Mesendoderm (in vitro differentiated cells): ENCODE results near the gene PYGO2.

Experiments
- DNase-seq: peaks from one replicate; pipeline ENCODE4 v3.0.0; 2013
- H2AK5ac ChIP-seq: 2 replicates; pipeline ENCODE4 v1.6.1; 2013; ENCODE audit warnings: low read length, inconsistent platforms
- H2BK120ac ChIP-seq: 2 replicates; pipeline ENCODE4 v1.6.1; 2013; ENCODE audit warnings: low read depth, mild to moderate bottlenecking, low read length, moderate library complexity, mixed read lengths
- H2BK15ac ChIP-seq: replicated peaks from 2 replicates; pipeline ENCODE4 v1.6.1; 2013; ENCODE audit warnings: low read depth, mild to moderate bottlenecking, moderate library complexity
- H2BK5ac ChIP-seq: 2 replicates; pipeline ENCODE4 v1.6.1; 2013; ENCODE audit warnings: low read length, inconsistent platforms
- H3K18ac ChIP-seq: 2 replicates; pipeline ENCODE4 v1.6.1; 2013; ENCODE audit warnings: mild to moderate bottlenecking, low read length, mixed read lengths
- H3K23ac ChIP-seq: one replicate; pipeline ENCODE4 v1.6.1; 2013; ENCODE audit warnings: low read length
- H3K27ac ChIP-seq: 2 replicates; pipeline ENCODE4 v1.5.1; 2013; ENCODE audit warnings: low read depth, mild to moderate bottlenecking, inconsistent platforms, low read length, moderate library complexity
- H3K27me3 ChIP-seq: 2 replicates; pipeline ENCODE4 v1.6.1; 2013; ENCODE audit warnings: low read length, control low read depth, mild to moderate bottlenecking, inconsistent platforms; ENCODE audit not compliant: insufficient read depth, poor library complexity
- H3K36me3 ChIP-seq: 2 replicates; pipeline ENCODE4 v1.6.1; 2013; ENCODE audit warnings: low read length, inconsistent platforms; ENCODE audit not compliant: control insufficient read depth, insufficient read depth
- H3K4ac ChIP-seq: one replicate; pipeline ENCODE4 v1.6.1; 2013; ENCODE audit warnings: low read depth, mild to moderate bottlenecking, low read length, moderate library complexity
- H3K4me1 ChIP-seq: 2 replicates; pipeline ENCODE4 v1.6.1; 2013; ENCODE audit warnings: low read depth, low read length, inconsistent platforms; ENCODE audit not compliant: control insufficient read depth
- H3K4me2 ChIP-seq: 2 replicates; pipeline ENCODE4 v1.6.1; 2013; ENCODE audit warnings: low read length
- H3K4me3 ChIP-seq: 2 replicates; pipeline ENCODE4 v1.5.1; 2013; ENCODE audit warnings: mild to moderate bottlenecking, low read length
- H3K56ac ChIP-seq: one replicate; pipeline ENCODE4 v1.6.1; 2013; ENCODE audit warnings: low read length
- H3K79me1 ChIP-seq: 2 replicates; pipeline ENCODE4 v1.6.1; 2013; ENCODE audit warnings: low read length, inconsistent platforms
- H3K79me2 ChIP-seq: 2 replicates; pipeline ENCODE4 v1.6.1; 2013; ENCODE audit warnings: mild to moderate bottlenecking, low read length; ENCODE audit not compliant: control insufficient read depth, insufficient read depth
- H3K9ac ChIP-seq: 2 replicates; pipeline ENCODE4 v1.6.1; 2013; ENCODE audit warnings: low read length, inconsistent platforms
- H4K5ac ChIP-seq: one replicate; pipeline ENCODE4 v1.6.1; 2013; ENCODE audit warnings: low read length
- H4K8ac ChIP-seq: one replicate; pipeline ENCODE4 v1.6.1; 2013; ENCODE audit warnings: low read depth, mild to moderate bottlenecking, control low read depth, low read length, moderate library complexity
- WGBS: extraction: QIAGEN DNeasy Blood & Tissue Kit; methylation state at CpG from one replicate; pipeline ENCODE4 v1.1.7; 2013; ENCODE audit warnings: low lambda C conversion rate, missing lambda C conversion rate; ENCODE audit not compliant: insufficient coverage; ENCODE audit errors: extremely low coverage; 5-methylcytosine and 5-hydroxymethylcytosine counted together

Gene PYGO2

GRCh38 chr1:154958036-154958435, 3.5 kb downstream of the PYGO2 start:
- Histone ChIP-seq H2BK120ac (no peak overlapping the region), H3K27me3 (no peaks in the 10 kb centered on the region), H3K23ac (no peak overlapping the region), H2AK5ac (no peak overlapping the region), H3K4me1 (peaks cover 11% of the 10 kb centered on the region), H3K4me3 (no peak overlapping the region), H3K79me2 (peaks cover 6% of the 10 kb centered on the region), H3K56ac (no peak overlapping the region), H3K9ac (no peak overlapping the region), H4K8ac (no peak overlapping the region), H3K4me2 (no peak overlapping the region), H2BK15ac (no peak overlapping the region), H3K4ac (no peak overlapping the region), H3K36me3 (no peaks in the 10 kb centered on the region), H4K5ac (no peak overlapping the region), H3K79me1 (peaks cover 7% of the 10 kb centered on the region), H2BK5ac (no peak overlapping the region), H3K18ac (no peak overlapping the region), H3K27ac (no peak overlapping the region)
- WGBS = no CpG with 5 or more reads among the region's 2 CpGs
- DNase-seq = no peak

DNA sequence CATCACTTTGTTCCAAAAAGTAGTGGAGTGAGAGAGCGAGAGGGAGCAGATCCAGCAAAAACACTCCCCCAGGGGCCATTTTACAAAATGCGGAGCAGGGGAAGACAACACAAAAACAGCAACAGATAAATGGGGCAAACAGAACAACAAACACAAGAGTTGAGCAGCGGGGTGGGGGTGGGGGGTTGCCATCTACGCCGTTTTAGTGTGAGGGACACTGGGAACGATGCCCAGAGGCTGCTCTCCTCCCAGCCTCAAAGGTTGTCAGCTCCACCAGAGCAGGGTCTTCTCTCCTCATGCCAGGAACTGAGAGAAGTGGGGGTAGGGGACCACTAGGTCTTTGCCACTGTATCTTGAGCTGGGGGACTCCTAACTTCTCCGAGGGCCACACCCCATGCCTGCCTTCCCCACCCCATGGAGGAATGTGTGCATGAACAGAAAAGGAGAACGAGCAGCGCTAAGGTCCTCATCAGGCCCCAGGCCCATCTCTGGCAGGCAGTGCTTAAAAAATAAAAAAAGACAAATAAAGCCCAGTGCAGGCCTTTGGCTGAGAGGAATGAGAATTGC, 4.4 kb downstream of the PYGO2 start:
- no peak overlapping the region for H3K23ac ChIP-seq
- H2BK5ac ChIP-seq = no peak overlapping the region
- H3K79me1 ChIP-seq = peaks cover 7% of the 10 kb centered on the region
- no CpG with 5 or more reads among the region's 9 CpGs for WGBS
- no peak overlapping the region for H3K18ac ChIP-seq
- peaks cover 6% of the 10 kb centered on the region for H3K79me2 ChIP-seq
- H3K9ac ChIP-seq = peak overlapping the region; percentile 85
- no peak overlapping the region for H3K4me2 ChIP-seq
- H3K56ac ChIP-seq = peak overlapping the region; percentile 64
- no peaks in the 10 kb centered on the region for H3K27me3 ChIP-seq
- DNase-seq = no peak
- no peak overlapping the region for H3K4me3 ChIP-seq
- H3K4me1 ChIP-seq = peaks cover 11% of the 10 kb centered on the region
- no peak overlapping the region for H3K27ac ChIP-seq
- no peak overlapping the region for H2BK15ac ChIP-seq
- no peak overlapping the region for H3K4ac ChIP-seq
- no peaks in the 10 kb centered on the region for H3K36me3 ChIP-seq
- no peak overlapping the region for H4K5ac ChIP-seq
- H4K8ac ChIP-seq = no peak overlapping the region
- no peak overlapping the region for H2AK5ac ChIP-seq
- H2BK120ac ChIP-seq = no peak overlapping the region

GRCh38 chr1:154956544-154956941, 5.0 kb downstream of the PYGO2 start:
- H3K4me1 ChIP-seq = peaks cover 11% of the 10 kb centered on the region
- peak overlapping the region; percentile 31 for H4K8ac ChIP-seq
- H3K56ac ChIP-seq = peak overlapping the region; percentile 84
- peak overlapping the region; percentile 33 for H3K23ac ChIP-seq
- peak; percentile 40 for DNase-seq
- no peak overlapping the region for H2BK120ac ChIP-seq
- no peaks in the 10 kb centered on the region for H3K36me3 ChIP-seq
- no peak overlapping the region for H3K18ac ChIP-seq
- H3K4me2 ChIP-seq = peak overlapping the region; percentile 93
- H2BK15ac ChIP-seq = no peak overlapping the region
- peak overlapping the region; percentile 85 for H3K9ac ChIP-seq
- peaks cover 7% of the 10 kb centered on the region for H3K79me1 ChIP-seq
- H3K79me2 ChIP-seq = peaks cover 6% of the 10 kb centered on the region
- no peaks in the 10 kb centered on the region for H3K27me3 ChIP-seq
- no peak overlapping the region for H2AK5ac ChIP-seq
- H3K27ac ChIP-seq = peak overlapping the region; percentile 62
- no peak overlapping the region for H3K4ac ChIP-seq
- H3K4me3 ChIP-seq = peak overlapping the region; percentile 56
- peak overlapping the region; percentile 63 for H2BK5ac ChIP-seq
- WGBS = no CpG with 5 or more reads among the region's 6 CpGs
- H4K5ac ChIP-seq = no peak overlapping the region

DNA sequence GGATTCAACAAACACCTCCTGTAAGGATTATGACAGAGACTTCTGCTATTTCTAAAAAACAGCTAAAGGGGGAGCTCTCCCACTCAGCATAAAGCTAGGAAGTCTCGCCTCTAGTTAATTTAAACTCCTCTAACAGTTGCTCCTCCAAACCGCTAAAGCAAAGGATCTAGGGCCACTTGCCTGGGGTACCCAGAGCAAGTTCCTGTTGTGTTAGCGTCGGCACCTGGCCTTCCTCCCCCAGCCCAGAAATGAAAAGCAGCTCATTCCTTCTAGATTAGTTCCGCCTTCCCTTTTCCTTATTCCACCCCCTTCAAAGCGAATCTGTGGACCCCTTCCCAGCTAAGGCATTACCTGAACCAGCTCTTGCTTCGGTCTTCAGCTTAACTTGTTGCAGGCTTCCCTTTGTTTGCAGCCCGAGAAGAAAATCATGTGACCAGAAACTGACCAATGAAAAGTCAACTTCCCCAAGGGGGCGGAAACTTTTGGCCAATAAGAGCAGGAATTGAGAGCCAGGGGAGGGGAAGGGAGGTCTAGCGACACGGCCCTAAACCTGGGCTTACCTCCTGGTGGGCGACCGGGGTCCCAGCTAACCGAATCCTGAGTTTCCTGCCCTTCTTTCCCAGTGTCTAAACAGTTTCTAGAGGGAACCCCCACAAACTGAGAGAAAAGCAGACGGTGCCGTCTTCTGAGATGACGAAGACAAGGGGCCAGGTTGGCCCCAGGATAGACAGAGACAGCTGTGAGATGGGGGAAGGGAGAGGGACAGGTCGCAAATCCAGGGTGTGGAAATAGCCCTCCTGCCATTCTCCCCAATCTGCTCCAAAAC, 5.7 kb downstream of the PYGO2 start, which contains the start of gene PBXIP1:
PBXIP1 (minus strand) TSS at position 382 of the 826 bp plus-strand sequence. CDS start 2,378 bp downstream, outside the sequence.
- WGBS = no CpG with 5 or more reads among the region's 18 CpGs
- Histone ChIP-seq H3K79me2 (peaks cover 6% of the 10 kb centered on the region), H2AK5ac (no peak within 1 kb of the TSS), H2BK120ac (no peak within 1 kb of the TSS), H3K4ac (no peak within 1 kb of the TSS), H3K4me1 (peaks cover 11% of the 10 kb centered on the region), H4K8ac (peak within 1 kb of the TSS; percentile 31), H3K79me1 (peaks cover 7% of the 10 kb centered on the region), H3K23ac (peak within 1 kb of the TSS; percentile 33), H4K5ac (no peak within 1 kb of the TSS), H3K56ac (peak within 1 kb of the TSS; percentile 89), H3K36me3 (no peaks in the 10 kb centered on the region), H2BK15ac (no peak within 1 kb of the TSS), H2BK5ac (peak within 1 kb of the TSS; percentile 63), H3K27ac (peak within 1 kb of the TSS; percentile 86), H3K27me3 (no peaks in the 10 kb centered on the region), H3K9ac (peak within 1 kb of the TSS; percentile 85), H3K4me2 (peak within 1 kb of the TSS; percentile 93), H3K18ac (peak within 1 kb of the TSS; percentile 21), H3K4me3 (peak within 1 kb of the TSS; percentile 67)
- DNase-seq = peak; percentile 99

- Histone ChIP-seq H2AK5ac (no peak overlapping the region), H3K79me2 (no peaks in the 10 kb centered on the region), H3K27me3 (no peaks in the 10 kb centered on the region), H3K4me1 (peaks cover 7% of the 10 kb centered on the region), H3K4ac (no peak overlapping the region), H3K56ac (no peak overlapping the region), H3K4me3 (peak overlapping the region; percentile 67), H3K27ac (peak overlapping the region; percentile 86), H3K79me1 (peaks cover 4% of the 10 kb centered on the region), H2BK5ac (no peak overlapping the region), H2BK15ac (no peak overlapping the region), H3K4me2 (peak overlapping the region; percentile 90), H3K9ac (peak overlapping the region; percentile 85), H3K18ac (no peak overlapping the region), H3K23ac (no peak overlapping the region), H3K36me3 (no peaks in the 10 kb centered on the region), H4K8ac (no peak overlapping the region), H4K5ac (no peak overlapping the region), H2BK120ac (no peak overlapping the region)
- WGBS = no CpG with 5 or more reads among the region's 4 CpGs
- DNase-seq = peak; percentile 95
Observed at GRCh38 chr1:154955039-154955717, 6.4 kb downstream of the PYGO2 start.
